GM10248 (cell line): ENCODE data around the gene VPS9D1.

Experiments
- CTCF ChIA-PET: fragments of 300-600 bp; sonication (Branson Sonifier 250); formaldehyde crosslinking; extraction: SDS; loops from one replicate; lab custom pipeline; 2021; ENCODE audit warnings: antibody characterized with exemption; lab: Yijun Ruan, JAX
- POLR2A ChIA-PET: fragments of 350-650 bp; sonication (Branson Sonifier 250); formaldehyde crosslinking; extraction: SDS; loops from one replicate; lab custom pipeline; 2020; ENCODE audit warnings: antibody characterized with exemption; lab: Yijun Ruan, JAX
- DNase-seq: peaks from one replicate; pipeline ENCODE4 v3.0.0; 2012; ENCODE audit errors: extremely low spot score
- TF ChIP-seq, protein P1 (sequence below): IDR thresholded peaks from 2 replicates; pipeline ENCODE4 v1.5.1; 2012; ENCODE audit warnings: mild to moderate bottlenecking, low read depth; ENCODE audit errors: extremely low read depth, missing control alignments, control extremely low read depth

VPS9D1 gene

GRCh38 chr16:89720551-89720812 lies 216 bp downstream of the VPS9D1 start:
- POLR2A ChIA-PET = no interaction called here
- no peak for DNase-seq
- CTCF ChIA-PET = interaction anchor here (1.6 to 2.0 kb wide), 2 partner anchors 15 to 20 kb away, joined by 8 read pairs; partner anchors contain the start of gene SPATA2L
- TF ChIP-seq, protein P1, sequence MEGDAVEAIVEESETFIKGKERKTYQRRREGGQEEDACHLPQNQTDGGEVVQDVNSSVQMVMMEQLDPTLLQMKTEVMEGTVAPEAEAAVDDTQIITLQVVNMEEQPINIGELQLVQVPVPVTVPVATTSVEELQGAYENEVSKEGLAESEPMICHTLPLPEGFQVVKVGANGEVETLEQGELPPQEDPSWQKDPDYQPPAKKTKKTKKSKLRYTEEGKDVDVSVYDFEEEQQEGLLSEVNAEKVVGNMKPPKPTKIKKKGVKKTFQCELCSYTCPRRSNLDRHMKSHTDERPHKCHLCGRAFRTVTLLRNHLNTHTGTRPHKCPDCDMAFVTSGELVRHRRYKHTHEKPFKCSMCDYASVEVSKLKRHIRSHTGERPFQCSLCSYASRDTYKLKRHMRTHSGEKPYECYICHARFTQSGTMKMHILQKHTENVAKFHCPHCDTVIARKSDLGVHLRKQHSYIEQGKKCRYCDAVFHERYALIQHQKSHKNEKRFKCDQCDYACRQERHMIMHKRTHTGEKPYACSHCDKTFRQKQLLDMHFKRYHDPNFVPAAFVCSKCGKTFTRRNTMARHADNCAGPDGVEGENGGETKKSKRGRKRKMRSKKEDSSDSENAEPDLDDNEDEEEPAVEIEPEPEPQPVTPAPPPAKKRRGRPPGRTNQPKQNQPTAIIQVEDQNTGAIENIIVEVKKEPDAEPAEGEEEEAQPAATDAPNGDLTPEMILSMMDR = no peak

GRCh38 chr16:89717688-89718505 lies 2.8 kb downstream of the VPS9D1 start:
- POLR2A ChIA-PET = no interaction called here
- TF ChIP-seq, protein P1 = no peak
- DNase-seq = no peak
- CTCF ChIA-PET = interaction anchor here (1.0 to 5.4 kb wide), 4 partner anchors 11 to 143 kb away, joined by 3 to 33 read pairs (median 11); partner anchors contain the start of gene SPATA2L

DNA sequence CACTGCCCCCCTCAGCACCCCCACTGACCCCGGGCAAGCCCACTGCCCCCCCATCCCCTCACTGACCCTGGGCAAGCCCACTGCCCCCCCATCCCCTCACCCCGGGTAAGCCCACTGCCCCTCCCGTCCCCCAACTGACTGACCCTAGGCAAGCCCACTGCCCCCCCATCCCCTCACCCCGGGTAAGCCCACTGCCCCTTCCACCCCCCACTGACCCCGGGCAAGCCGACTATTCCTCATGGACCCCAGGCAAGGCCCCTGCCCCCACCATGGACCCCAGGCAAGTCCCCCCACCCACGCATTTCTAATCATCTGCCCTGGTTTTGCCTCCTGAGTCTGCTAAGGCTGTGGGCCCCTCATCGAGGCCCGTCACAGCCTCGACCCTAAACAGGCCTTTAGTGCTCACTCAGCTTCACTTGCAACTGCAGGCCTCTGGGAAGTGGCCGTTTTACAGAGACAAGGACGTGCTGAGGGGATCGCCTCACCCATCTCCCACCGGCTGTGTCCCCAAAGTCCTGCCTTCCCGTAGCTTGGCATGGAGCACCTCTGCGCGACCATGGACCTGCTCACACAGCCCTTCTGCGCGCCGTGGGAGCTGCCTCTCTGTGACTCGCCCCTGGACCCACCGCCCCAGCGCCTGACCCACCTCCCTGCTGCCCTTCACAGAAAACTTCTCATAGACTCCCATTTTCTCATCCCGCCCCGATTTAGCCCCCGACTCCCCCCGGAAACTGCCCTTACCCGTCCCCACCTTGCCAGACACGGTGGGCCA lies 3.6 kb downstream of the VPS9D1 start:
- CTCF ChIA-PET = interaction anchor here (1.0 to 5.4 kb wide), 6 partner anchors 9 to 144 kb away, joined by 3 to 33 read pairs (median 4); partner anchors contain the start of gene SPATA2L
- POLR2A ChIA-PET = no interaction called here
- DNase-seq = no peak
- TF ChIP-seq, protein P1 = no peak

DNA sequence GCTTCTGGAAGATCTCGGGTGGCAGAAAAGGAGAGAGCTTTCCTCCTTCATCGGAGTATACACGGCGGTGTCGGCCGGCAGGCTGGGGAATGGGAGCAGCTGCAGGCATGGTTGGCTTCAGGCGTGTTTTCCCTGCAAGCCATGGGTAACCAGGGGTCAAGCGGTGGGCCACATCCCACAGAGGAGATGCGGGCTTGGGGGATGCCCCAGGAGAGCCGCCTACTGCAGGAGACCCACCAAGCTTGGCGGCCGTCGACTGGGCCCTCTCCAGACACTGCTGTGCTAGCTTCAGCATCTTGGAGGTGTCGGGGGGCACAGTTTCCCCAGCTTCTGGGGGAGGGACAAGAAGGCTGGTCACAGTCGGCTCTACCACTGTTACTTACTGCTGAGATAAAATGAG lies 4.2 kb downstream of the VPS9D1 start:
- CTCF ChIA-PET = interaction anchor here (0.9 to 5.4 kb wide), 7 partner anchors 10 to 145 kb away, joined by 3 to 33 read pairs (median 3); partner anchors contain the start of gene SPATA2L
- POLR2A ChIA-PET = no interaction called here
- no peak for DNase-seq
- TF ChIP-seq, protein P1 = no peak

GRCh38 chr16:89712274-89712781 lies 8.4 kb downstream of the VPS9D1 start:
- no peak for DNase-seq
- ChIA-PET POLR2A (no interaction called here), CTCF (interaction anchor here (1.1 to 1.9 kb wide), 4 partner anchors 9 to 149 kb away, joined by 3 to 6 read pairs (median 4); partner anchors contain the start of gene SPATA2L)
- TF ChIP-seq, protein P1 = no peak

- TF ChIP-seq, protein P1 = no peak
- DNase-seq = peak; percentile 96
- POLR2A ChIA-PET = interaction anchor here (0.6 kb wide), 1 partner anchor 128 kb away, joined by 3 read pairs; no protein-coding TSS in a partner anchor
- CTCF ChIA-PET = interaction anchor here (1.4 to 4.3 kb wide), 3 partner anchors 12 to 149 kb away, joined by 3 to 24 read pairs (median 6); partner anchors contain the start of gene SPATA2L
Measured at GRCh38 chr16:89711601-89712273, 9.0 kb downstream of the VPS9D1 start.
